Glutamatergic neuron (in vitro differentiated cells): Measurements from ENCODE around the gene MAB21L3. TPM values are rescaled to one million over a fixed set of nuclear protein-coding genes. Genes with fewer than 3 reads are reported as not detected.

Experiments
- DNase-seq: peaks from one replicate; pipeline ENCODE4 v3.0.0; 2022
- H3K27ac Mint-ChIP-seq: one replicate; pipeline ENCODE4 v1.8.0; 2020; ENCODE audit warnings: mild to moderate bottlenecking, mixed read lengths, inconsistent platforms; ENCODE audit not compliant: unreplicated experiment
- H3K27me3 Mint-ChIP-seq: one replicate; pipeline ENCODE4 v1.8.0; 2020; ENCODE audit warnings: mild to moderate bottlenecking, moderate library complexity, mixed read lengths, inconsistent platforms; ENCODE audit not compliant: unreplicated experiment
- H3K36me3 Mint-ChIP-seq: one replicate; pipeline ENCODE4 v1.8.0; 2020; ENCODE audit warnings: mild to moderate bottlenecking, mixed read lengths, inconsistent platforms; ENCODE audit not compliant: unreplicated experiment
- H3K4me1 Mint-ChIP-seq: one replicate; pipeline ENCODE4 v1.8.0; 2020; ENCODE audit warnings: mild to moderate bottlenecking, low read depth, mixed read lengths, inconsistent platforms; ENCODE audit not compliant: unreplicated experiment
- H3K4me3 Mint-ChIP-seq: one replicate; pipeline ENCODE4 v1.8.0; 2020; ENCODE audit warnings: mild to moderate bottlenecking, mixed read lengths, inconsistent platforms; ENCODE audit not compliant: unreplicated experiment
- H3K9me3 Mint-ChIP-seq: one replicate; pipeline ENCODE4 v1.8.0; 2020; ENCODE audit warnings: mild to moderate bottlenecking, moderate library complexity, mixed read lengths, inconsistent platforms; ENCODE audit not compliant: unreplicated experiment
- total RNA-seq: library from RNA; stranded (reverse); fragmentation: NEBNext Ultra II Directional; extraction: Animal tissue kit (Norgen Biotek cat#: 25700); gene quantifications from one replicate; pipeline ENCODE4 v1.2.1, GENCODE V29; 2021; ENCODE audit not compliant: unreplicated experiment
- TF ChIP-seq, protein P1 (sequence below): fragments of 200-600 bp; sonication (generic); IDR thresholded peaks from one replicate; pipeline ENCODE4 v1.5.0; 2021; ENCODE audit not compliant: partially characterized antibody, unreplicated experiment

The MAB21L3 gene
- total RNA-seq, 1 donor from 2014 or later = 0.22 TPM

DNA sequence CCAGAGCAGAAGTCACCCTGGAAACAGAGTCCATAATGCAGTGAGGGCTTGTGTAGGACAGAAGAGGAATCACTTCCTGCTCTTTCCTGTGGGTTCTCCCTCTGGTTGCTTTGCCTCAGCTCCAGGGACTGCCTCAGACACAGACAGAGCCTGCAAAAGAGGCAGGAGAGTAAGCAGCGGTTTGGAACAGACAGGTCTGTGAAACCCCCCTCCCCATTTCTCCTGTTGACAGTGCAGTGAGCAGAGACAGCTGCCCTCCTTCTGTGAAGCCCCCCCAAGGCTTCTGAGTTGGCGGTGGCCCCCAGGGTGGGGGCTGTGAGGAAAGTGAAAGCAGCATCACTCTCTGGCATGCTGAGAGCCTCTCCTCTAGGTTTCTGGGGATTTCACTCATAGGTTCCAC lies 53.0 kb downstream of the MAB21L3 start:
- Mint-ChIP-seq H3K9me3 (peaks cover 7% of the 10 kb centered on the region), H3K27ac (no peak overlapping the region), H3K4me3 (no peak overlapping the region)

DNA sequence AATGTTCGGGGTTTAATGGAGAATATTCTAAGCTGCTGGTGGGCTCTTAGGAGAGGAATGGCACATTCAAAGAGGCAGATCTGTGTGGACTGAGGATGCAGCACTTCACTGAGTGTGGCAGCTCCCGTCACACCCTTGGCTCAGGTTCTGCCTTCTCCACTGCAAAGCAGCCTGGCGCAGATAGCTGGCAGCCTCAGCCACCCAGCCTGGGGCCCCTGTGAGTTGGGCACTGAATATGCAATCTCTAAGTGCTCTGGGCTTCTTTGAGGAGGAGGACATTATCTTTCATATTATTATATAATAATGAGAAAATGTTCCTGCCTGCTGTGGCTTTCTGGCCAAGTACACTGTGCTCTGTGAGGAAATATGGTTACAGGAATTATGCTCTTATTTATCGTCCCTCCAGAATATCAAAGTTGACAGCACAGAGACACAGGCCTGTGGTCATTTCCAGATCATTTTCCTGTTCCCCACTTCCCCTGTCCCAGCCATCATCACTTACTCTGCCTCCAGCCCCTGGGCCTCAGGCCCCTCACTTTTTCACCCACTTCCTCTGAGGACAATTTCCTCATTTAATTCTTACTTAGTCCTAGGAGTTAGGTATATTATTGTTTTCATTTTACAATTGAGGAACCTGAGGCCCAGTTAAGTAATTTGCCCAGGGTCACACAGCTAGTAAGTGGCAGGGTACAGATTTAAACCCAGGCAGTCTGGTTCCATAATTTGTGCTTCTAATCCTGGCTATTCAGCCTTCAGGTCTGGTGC lies 53.6 kb downstream of the MAB21L3 start:
- no peak for DNase-seq
- H3K27me3 Mint-ChIP-seq = peaks cover 16% of the 10 kb centered on the region
- H3K27ac Mint-ChIP-seq = no peak overlapping the region
- TF ChIP-seq, protein P1, sequence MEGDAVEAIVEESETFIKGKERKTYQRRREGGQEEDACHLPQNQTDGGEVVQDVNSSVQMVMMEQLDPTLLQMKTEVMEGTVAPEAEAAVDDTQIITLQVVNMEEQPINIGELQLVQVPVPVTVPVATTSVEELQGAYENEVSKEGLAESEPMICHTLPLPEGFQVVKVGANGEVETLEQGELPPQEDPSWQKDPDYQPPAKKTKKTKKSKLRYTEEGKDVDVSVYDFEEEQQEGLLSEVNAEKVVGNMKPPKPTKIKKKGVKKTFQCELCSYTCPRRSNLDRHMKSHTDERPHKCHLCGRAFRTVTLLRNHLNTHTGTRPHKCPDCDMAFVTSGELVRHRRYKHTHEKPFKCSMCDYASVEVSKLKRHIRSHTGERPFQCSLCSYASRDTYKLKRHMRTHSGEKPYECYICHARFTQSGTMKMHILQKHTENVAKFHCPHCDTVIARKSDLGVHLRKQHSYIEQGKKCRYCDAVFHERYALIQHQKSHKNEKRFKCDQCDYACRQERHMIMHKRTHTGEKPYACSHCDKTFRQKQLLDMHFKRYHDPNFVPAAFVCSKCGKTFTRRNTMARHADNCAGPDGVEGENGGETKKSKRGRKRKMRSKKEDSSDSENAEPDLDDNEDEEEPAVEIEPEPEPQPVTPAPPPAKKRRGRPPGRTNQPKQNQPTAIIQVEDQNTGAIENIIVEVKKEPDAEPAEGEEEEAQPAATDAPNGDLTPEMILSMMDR = no peak
- H3K9me3 Mint-ChIP-seq = peaks cover 7% of the 10 kb centered on the region
- no peaks in the 10 kb centered on the region for H3K36me3 Mint-ChIP-seq
- peaks cover 17% of the 10 kb centered on the region for H3K4me1 Mint-ChIP-seq
- peak overlapping the region; percentile 3 for H3K4me3 Mint-ChIP-seq

More for the DNA sequence above, 53.0 kb downstream of the MAB21L3 start:
- TF ChIP-seq, protein P1 = no peak
- no peak for DNase-seq
- peaks cover 13% of the 10 kb centered on the region for H3K27me3 Mint-ChIP-seq
- H3K4me1 Mint-ChIP-seq = peaks cover 17% of the 10 kb centered on the region
- no peaks in the 10 kb centered on the region for H3K36me3 Mint-ChIP-seq

DNA sequence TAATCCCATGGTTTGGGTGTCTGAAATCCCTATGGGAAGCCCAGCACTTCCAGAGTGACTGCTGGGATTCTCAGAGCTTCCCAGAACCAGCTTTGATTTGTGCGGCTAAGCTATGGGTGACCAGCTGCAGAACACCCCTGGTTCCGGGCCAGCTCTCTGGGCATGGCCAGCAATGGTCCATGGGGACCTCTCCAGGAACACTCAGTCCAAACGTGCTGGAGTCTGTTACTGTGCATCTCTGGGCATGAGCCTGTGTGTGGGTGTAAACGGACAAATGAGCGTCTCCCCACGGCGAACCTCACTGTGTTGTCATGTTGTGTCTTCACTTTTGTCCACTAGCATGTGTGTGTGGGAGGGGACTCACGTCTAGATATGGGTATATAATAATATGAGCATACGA lies 54.4 kb downstream of the MAB21L3 start:
- Mint-ChIP-seq H3K36me3 (no peaks in the 10 kb centered on the region), H3K4me1 (peaks cover 17% of the 10 kb centered on the region), H3K9me3 (peaks cover 7% of the 10 kb centered on the region), H3K4me3 (no peak overlapping the region), H3K27me3 (peaks cover 18% of the 10 kb centered on the region), H3K27ac (no peak overlapping the region)
- TF ChIP-seq, protein P1 = no peak
- DNase-seq = no peak

DNA sequence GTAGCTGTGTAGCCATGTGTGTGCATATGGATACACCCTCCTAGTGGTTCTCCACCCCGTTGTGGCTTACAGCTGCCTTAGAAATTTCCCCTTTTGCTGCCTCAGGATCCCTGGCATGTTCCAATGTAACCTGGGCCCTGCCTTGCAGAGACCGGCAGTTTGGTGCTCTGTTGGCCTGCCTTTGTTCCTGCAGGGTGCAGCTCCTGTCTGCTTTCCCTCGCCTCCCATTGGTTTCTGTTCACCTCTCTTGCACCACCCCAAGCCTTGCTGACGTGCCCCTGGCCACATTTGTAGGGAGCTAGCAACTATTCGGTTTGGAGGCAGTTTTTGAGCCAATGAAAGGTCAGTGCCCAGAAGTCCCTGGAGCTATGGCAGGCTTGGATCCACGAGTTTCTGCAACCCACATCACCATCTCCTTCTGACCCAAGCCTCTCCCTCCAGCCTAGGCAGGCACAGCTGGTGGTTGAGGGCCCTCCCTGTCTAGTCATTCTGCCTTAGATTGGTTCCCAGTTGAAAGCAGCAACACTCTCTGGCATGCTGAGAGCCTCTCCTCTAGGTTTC lies 54.9 kb downstream of the MAB21L3 start:
- TF ChIP-seq, protein P1 = no peak
- DNase-seq = no peak
- Mint-ChIP-seq H3K4me3 (no peak overlapping the region), H3K27me3 (peaks cover 18% of the 10 kb centered on the region), H3K36me3 (no peaks in the 10 kb centered on the region), H3K27ac (no peak overlapping the region), H3K9me3 (peaks cover 7% of the 10 kb centered on the region), H3K4me1 (peaks cover 17% of the 10 kb centered on the region)

DNA sequence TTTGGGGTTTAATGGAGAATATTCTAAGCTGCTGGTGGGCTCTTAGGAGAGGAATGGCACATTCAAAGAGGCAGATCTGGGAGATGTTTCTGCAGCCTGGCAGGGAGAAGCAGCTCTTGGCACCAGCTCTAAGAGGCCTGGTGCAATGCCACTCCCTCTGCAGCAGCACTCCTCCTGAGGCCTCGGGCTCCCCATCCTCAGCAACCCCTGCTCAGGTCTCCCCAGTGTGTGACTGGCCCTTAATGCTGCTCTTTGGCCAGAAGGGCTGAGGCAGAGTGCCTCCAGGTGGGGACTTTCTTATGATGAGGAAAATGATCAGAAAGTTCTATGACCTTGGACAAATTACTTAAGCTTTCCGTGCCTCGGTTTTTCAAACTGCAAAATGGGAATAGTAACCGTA lies 55.5 kb downstream of the MAB21L3 start:
- peaks cover 18% of the 10 kb centered on the region for H3K27me3 Mint-ChIP-seq
- no peaks in the 10 kb centered on the region for H3K36me3 Mint-ChIP-seq
- H3K27ac Mint-ChIP-seq = no peak overlapping the region
- H3K9me3 Mint-ChIP-seq = peaks cover 7% of the 10 kb centered on the region
- TF ChIP-seq, protein P1 = no peak
- DNase-seq = no peak
- H3K4me3 Mint-ChIP-seq = peak overlapping the region; percentile 87
- H3K4me1 Mint-ChIP-seq = peaks cover 17% of the 10 kb centered on the region
